WERI-Rb-1 (cell line): ENCODE results near the gene KAZN.

Experiments
- DNase-seq: peaks from one replicate; pipeline ENCODE4 v3.0.0-alpha.2; 2020
- H3K27ac ChIP-seq: fragments of 250-450 bp; sonication (Bioruptor Pico); 2 replicates; pipeline ENCODE4 v1.5.1; 2020; ENCODE audit warnings: mild to moderate bottlenecking, moderate library complexity
- H3K27me3 ChIP-seq: fragments of 250-450 bp; sonication (Bioruptor Pico); 2 replicates; pipeline ENCODE4 v1.5.1; 2021; ENCODE audit warnings: mild to moderate bottlenecking, low read depth, moderate library complexity; ENCODE audit not compliant: insufficient read depth, severe bottlenecking
- H3K36me3 ChIP-seq: fragments of 250-450 bp; sonication (Bioruptor Pico); 2 replicates; pipeline ENCODE4 v1.5.1; 2020; ENCODE audit warnings: mild to moderate bottlenecking, moderate library complexity
- H3K4me3 ChIP-seq: 2 replicates; pipeline ENCODE4 v1.5.1; 2011; ENCODE audit warnings: low read depth, mild to moderate bottlenecking, control low read depth, low read length
- H3K9me3 ChIP-seq: fragments of 250-450 bp; sonication (Bioruptor Pico); 2 replicates; pipeline ENCODE4 v1.5.1; 2021; ENCODE audit warnings: mild to moderate bottlenecking, moderate library complexity; ENCODE audit not compliant: severe bottlenecking
- CTCF ChIP-seq: IDR thresholded peaks from 2 replicates; pipeline ENCODE4 v1.5.1; 2011; ENCODE audit warnings: low read depth, mild to moderate bottlenecking, control low read depth, inconsistent platforms, low read length

KAZN gene

GRCh38 chr1:15089258-15089992 is 490.9 kb downstream of the KAZN start:
- no peak for DNase-seq
- TF ChIP-seq CTCF, result no peak
- Histone ChIP-seq H3K4me3 (no peak overlapping the region), H3K27ac (no peak overlapping the region), H3K27me3 (no peaks in the 10 kb centered on the region), H3K36me3 (no peaks in the 10 kb centered on the region), H3K9me3 (no peaks in the 10 kb centered on the region)

GRCh38 chr1:15090373-15090772 is 491.9 kb downstream of the KAZN start:
- no peak for DNase-seq
- no peaks in the 10 kb centered on the region for H3K27me3 ChIP-seq
- H3K9me3 ChIP-seq, result no peaks in the 10 kb centered on the region
- no peaks in the 10 kb centered on the region for H3K36me3 ChIP-seq
- TF ChIP-seq CTCF, result no peak
- no peak overlapping the region for H3K4me3 ChIP-seq
- H3K27ac ChIP-seq, result no peak overlapping the region

- Histone ChIP-seq H3K36me3 (no peaks in the 10 kb centered on the region), H3K4me3 (no peak overlapping the region), H3K27ac (no peak overlapping the region), H3K9me3 (no peaks in the 10 kb centered on the region), H3K27me3 (no peaks in the 10 kb centered on the region)
- no peak for TF ChIP-seq CTCF
- DNase-seq, result no peak
Measured at GRCh38 chr1:15094056-15094455, 495.6 kb downstream of the KAZN start.

- no peak overlapping the region for H3K4me3 ChIP-seq
- DNase-seq, result no peak
- H3K27me3 ChIP-seq, result no peaks in the 10 kb centered on the region
- H3K27ac ChIP-seq, result no peak overlapping the region
- H3K9me3 ChIP-seq, result no peaks in the 10 kb centered on the region
- no peak for TF ChIP-seq CTCF
- H3K36me3 ChIP-seq, result no peaks in the 10 kb centered on the region
Measured at GRCh38 chr1:15094719-15095495, 496.4 kb downstream of the KAZN start.

- Histone ChIP-seq H3K27me3 (no peaks in the 10 kb centered on the region), H3K27ac (no peak overlapping the region), H3K4me3 (no peak overlapping the region), H3K36me3 (no peaks in the 10 kb centered on the region), H3K9me3 (no peaks in the 10 kb centered on the region)
- DNase-seq, result no peak
- no peak for TF ChIP-seq CTCF
Measured at GRCh38 chr1:15095496-15095875, 497.0 kb downstream of the KAZN start.
